Left renal pelvis (tissue), 4 donors: ENCODE results near the gene ADORA2A. TPM values are rescaled to one million over a fixed set of nuclear protein-coding genes. Genes with fewer than 3 reads are reported as not detected.

ENCODE experiments used
- DNase-seq, 4 donors: peaks; one replicate each; pipeline ENCODE4 v3.0.0-alpha.2; 2013; ENCODE audit warnings: low read depth in 4 of 4, low spot score in 3 of 4
- polyA plus RNA-seq, 4 donors: library from polyadenylated mRNA; unstranded; fragments of 120-200 nt; gene quantifications; one replicate each; pipeline ENCODE4 v1.2.1, GENCODE V29; 2013; ENCODE audit not compliant: insufficient read length in 4 of 4

The ADORA2A gene
- polyA plus RNA-seq, 4 donors = 5.1 to 11.9 (median 5.9) TPM

- DNase-seq = no peak
Measured at GRCh38 chr22:24430431-24431308, 3.3 kb downstream of the ADORA2A start.

- no peak for DNase-seq
Measured at GRCh38 chr22:24431309-24432034, 4.1 kb downstream of the ADORA2A start.

- DNase-seq = no peak
Measured at GRCh38 chr22:24432059-24432853, 4.9 kb downstream of the ADORA2A start.

- DNase-seq = no peak
Measured at GRCh38 chr22:24433001-24433827, 5.8 kb downstream of the ADORA2A start.

GRCh38 chr22:24433828-24434470 is 6.5 kb downstream of the ADORA2A start:
- no peak for DNase-seq

GRCh38 chr22:24434471-24435322 is 7.3 kb downstream of the ADORA2A start:
- DNase-seq = no peak

GRCh38 chr22:24435323-24435645 is 7.9 kb downstream of the ADORA2A start:
- no peak for DNase-seq

DNA sequence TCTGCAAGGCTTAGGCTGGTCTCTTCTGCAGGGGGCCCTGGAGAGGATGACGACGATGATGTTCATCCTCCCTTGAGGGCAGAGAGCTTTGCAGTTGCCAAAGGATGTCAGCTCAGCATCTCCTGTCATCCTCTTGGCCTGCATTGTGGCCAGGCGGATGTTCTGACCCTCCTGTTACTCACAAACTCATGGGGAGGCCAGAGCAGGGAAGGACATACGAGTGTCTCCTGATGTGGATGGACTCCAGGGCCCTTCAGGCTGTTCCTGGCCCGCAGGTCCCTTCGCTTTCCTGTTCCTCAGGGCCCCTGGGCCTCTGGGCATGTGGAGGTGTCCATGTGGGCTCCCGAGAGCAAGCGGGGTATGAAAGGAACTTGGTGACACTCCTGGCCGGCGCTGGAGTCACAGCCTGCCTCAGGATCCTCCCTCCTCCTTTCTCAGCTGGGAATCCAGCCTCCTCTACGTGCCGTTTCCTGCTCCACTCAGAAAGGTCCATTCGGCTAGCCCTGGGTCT is 8.5 kb downstream of the ADORA2A start:
- no peak for DNase-seq

DNA sequence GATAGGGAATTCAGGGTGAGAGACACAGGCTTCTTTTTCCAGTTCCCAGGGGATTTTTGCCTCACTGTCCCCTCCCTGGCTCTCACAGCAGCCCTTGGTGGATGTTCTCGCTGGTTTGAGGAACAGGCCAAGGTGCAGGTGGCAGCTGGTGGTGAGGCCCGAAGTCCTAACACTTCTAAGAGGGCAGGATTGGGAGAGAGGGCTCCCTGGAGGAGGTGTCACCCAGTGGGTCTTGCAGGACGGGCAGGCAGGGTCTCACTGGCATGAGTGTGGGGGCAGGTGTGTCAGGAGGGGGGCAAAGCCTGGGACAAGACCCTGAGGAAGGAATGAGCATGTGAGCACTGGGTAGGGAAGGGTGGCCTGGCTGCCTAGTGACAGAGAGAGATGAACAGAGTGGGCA is 9.2 kb downstream of the ADORA2A start:
- DNase-seq = no peak

DNA sequence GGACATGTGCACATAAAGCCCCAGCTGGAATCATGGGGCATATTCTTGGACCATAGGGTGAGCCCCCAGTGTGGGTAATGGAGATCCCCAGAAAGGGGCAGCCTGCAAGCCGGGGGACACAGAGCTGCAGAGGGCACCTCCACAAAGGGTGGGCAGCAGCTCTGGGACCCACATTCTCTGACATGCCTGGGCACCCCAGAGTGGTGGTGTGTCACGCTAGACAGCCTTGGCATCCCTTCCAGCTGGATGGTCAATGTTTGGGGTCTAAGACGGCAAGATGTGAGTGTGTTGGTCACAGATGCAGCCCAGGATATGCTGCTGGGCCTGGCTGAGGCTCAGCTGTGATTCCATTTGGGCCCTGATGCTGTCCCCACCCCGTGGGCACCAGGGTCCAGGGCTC is 9.7 kb downstream of the ADORA2A start:
- no peak for DNase-seq

GRCh38 chr22:24437741-24438328 is 10.4 kb downstream of the ADORA2A start:
- DNase-seq = no peak

GRCh38 chr22:24440270-24440717 is 12.9 kb downstream of the ADORA2A start:
- no peak for DNase-seq

DNA sequence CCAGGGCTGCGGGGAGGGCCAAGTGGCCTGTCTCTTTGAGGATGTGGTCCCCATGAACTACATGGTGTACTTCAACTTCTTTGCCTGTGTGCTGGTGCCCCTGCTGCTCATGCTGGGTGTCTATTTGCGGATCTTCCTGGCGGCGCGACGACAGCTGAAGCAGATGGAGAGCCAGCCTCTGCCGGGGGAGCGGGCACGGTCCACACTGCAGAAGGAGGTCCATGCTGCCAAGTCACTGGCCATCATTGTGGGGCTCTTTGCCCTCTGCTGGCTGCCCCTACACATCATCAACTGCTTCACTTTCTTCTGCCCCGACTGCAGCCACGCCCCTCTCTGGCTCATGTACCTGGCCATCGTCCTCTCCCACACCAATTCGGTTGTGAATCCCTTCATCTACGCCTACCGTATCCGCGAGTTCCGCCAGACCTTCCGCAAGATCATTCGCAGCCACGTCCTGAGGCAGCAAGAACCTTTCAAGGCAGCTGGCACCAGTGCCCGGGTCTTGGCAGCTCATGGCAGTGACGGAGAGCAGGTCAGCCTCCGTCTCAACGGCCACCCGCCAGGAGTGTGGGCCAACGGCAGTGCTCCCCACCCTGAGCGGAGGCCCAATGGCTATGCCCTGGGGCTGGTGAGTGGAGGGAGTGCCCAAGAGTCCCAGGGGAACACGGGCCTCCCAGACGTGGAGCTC is 13.5 kb downstream of the ADORA2A start:
- DNase-seq = no peak

GRCh38 chr22:24441406-24442351 is 14.3 kb downstream of the ADORA2A start:
- DNase-seq = no peak

- no peak for DNase-seq
Measured at GRCh38 chr22:24442352-24442744, 14.9 kb downstream of the ADORA2A start.

GRCh38 chr22:24443668-24444067 is 16.3 kb downstream of the ADORA2A start:
- DNase-seq = no peak

GRCh38 chr22:24444251-24444650 is 16.9 kb downstream of the ADORA2A start:
- no peak for DNase-seq
